Heart left ventricle (tissue), 13 donors: ENCODE data around the gene RPL6.

Experiments used
- CTCF ChIP-seq, 12 donors: fragments of 200-600 bp; sonication (generic) in 4 of 12; IDR thresholded peaks; one replicate each; pipeline versions ENCODE4 v1.5.0 to v1.8.0; 2018 to 2022; ENCODE audit warnings: antibody characterized with exemption in 12 of 12, mild to moderate bottlenecking in 5 of 12
- POLR2A ChIP-seq, 2 donors: fragments of 450-650 bp; IDR thresholded peaks; one replicate each; pipeline ENCODE4 v1.6.1; 2017; ENCODE audit warnings: antibody characterized with exemption in 2 of 2, mild to moderate bottlenecking in 2 of 2, moderate library complexity in 2 of 2
- donor health status: ischemic (EF 13 %, LVEDD 7.1; RV severe dilation, severe dysfunction).
- donor health status: DM: no; HTN: yes; CAD: no.
- donor health status: DM: no; HTN: no; CAD: no.
- donor health status: ischemic (EF 25% LVEDD 6.9; RV normal size, moderate dysfunction).
- donor health status: ischemic (EF 25% LVEDD 5.7; RV mildly dilated, moderate dysfunction).
- donor health status: ischemic (EF 35%, LVEDD 5.7; RV mildly dilated, moderate dysfunction).
- donor health status: nonischemic (EF 11% LVEDD 7.7; RV severe dilation, severe dysfunction).
- donor health status: DM: yes; HTN: yes; CAD: no.
- donor health status: PGD.
- donor health status: ischemic (EF 29% LVEDD 5.4; RV normal size, mild dysfunction).
- donor health status: nonischemic (EF 23%, LVEDD 6.1; RV moderate dilation, normal function).

- TF ChIP-seq CTCF (IDR thresholded peaks at IDR 0.05) (no peak), POLR2A (IDR thresholded peaks at IDR 0.05) (no peak)
These were observed 470 bp upstream of the RPL6 start for GRCh38 chr12:112409906-112410244.
